ENCODE data around the gene MTHFD1L. TPM values are rescaled to one million over a fixed set of nuclear protein-coding genes. Genes with fewer than 3 reads are reported as not detected.
A peak's percentile ranks its signal among the peaks of the same experiment; 100 is the strongest.

Gene MTHFD1L
- total and polyA plus RNA-seq, 7 donors = 0.60 to 17.9 (median 3.0) TPM

DNA sequence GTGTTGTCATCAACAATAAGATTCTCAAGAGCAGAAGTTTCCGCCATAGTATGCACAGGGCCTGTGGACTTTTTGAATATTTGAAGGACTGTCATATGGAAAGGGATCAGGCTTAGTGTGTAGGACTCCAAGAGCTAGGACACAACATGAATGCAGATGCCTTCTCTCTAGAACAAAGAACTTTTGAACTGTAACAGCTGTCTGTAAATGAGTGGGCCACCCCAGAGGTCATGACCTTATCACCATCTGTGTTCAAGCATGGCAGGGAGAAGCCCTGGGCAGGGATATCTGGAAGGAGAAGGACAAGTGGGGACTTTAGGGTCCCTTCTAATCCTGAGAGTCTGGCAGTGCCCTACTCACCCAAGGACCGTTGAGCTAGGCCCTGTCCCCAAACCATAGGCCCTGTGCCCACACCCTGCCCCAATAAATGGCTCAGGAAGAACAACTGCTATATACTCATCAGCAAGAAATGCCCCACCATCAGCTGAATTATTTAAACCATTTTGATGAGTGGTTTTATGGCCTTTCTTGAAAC is 70.6 kb downstream of the MTHFD1L start:
- Histone ChIP-seq H3K27me3 (no peaks in the 10 kb centered on the region), H3K36me3 (peaks cover 0 to 4% (median 0%) of the 10 kb centered on the region in 4 donors), H3K4me1 (peaks cover 0 to 12% (median 6%) of the 10 kb centered on the region in 4 donors), H3K4me3 (no peak overlapping the region), H3K9me3 (no peaks in the 10 kb centered on the region), H3K27ac (no peak overlapping the region)
- TF ChIP-seq POLR2A (IDR thresholded peaks at IDR 0.05) (no peak), POLR2AphosphoS5 (IDR thresholded peaks at IDR 0.05) (no peak), EP300 (IDR thresholded peaks at IDR 0.05) (no peak)
- TF ChIP-seq, protein P1, sequence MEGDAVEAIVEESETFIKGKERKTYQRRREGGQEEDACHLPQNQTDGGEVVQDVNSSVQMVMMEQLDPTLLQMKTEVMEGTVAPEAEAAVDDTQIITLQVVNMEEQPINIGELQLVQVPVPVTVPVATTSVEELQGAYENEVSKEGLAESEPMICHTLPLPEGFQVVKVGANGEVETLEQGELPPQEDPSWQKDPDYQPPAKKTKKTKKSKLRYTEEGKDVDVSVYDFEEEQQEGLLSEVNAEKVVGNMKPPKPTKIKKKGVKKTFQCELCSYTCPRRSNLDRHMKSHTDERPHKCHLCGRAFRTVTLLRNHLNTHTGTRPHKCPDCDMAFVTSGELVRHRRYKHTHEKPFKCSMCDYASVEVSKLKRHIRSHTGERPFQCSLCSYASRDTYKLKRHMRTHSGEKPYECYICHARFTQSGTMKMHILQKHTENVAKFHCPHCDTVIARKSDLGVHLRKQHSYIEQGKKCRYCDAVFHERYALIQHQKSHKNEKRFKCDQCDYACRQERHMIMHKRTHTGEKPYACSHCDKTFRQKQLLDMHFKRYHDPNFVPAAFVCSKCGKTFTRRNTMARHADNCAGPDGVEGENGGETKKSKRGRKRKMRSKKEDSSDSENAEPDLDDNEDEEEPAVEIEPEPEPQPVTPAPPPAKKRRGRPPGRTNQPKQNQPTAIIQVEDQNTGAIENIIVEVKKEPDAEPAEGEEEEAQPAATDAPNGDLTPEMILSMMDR (IDR thresholded peaks at IDR 0.05) = no peak
- WGBS, 2 donors = 95 to 96% methylated on average over 2 of the region's 2 CpGs
- intact Hi-C loops (cut with DNase I) = no loop called here
- DNase-seq = no peak

DNA sequence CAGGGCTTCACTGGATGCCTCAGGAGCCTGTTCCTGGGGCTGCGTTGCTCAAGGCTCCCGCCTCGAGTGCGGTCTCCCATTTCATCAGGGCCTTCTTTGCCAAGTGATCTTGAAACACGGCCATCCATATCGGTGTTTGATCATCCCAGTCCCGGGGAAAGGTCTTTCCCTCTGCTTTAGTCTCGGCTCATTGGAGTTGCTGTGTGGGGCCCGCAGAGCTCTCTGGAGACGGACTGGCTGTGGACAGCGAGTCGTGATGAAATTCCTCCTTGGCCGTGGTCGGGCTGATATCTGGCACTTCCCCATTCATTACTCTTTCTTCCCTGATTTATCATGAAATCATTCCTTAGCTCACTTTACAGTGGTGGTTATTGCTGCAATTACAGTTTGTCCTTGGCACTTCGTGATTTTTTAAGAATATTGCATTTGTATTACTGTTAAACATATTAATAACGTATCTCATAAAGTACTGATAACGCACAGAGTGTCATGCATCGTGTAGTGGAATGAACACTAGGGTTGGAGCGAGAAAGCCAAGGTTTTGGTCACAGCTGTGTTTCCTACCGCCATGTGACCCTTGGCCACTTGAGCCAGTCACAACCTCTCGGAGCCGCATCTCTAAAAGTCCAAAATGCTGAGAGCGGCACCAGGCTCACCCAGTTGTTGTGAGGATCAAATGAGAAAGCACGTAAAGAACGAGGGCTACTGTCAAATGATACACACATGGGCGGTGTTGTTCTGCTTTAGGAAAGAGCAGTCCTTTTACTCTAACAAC is 71.8 kb downstream of the MTHFD1L start:
- no peak for TF ChIP-seq POLR2A (IDR thresholded peaks at IDR 0.05)
- Histone ChIP-seq H3K4me3 (no peak overlapping the region), H3K36me3 (peaks cover 0 to 4% (median 0%) of the 10 kb centered on the region in 4 donors), H3K9me3 (no peaks in the 10 kb centered on the region), H3K4me1 (peaks cover 0 to 8% (median 2%) of the 10 kb centered on the region in 4 donors), H3K27ac (no peak overlapping the region), H3K27me3 (no peaks in the 10 kb centered on the region)
- no peak for DNase-seq
- intact Hi-C loops (cut with DNase I) = no loop called here
- 94 to 95% methylated on average over 26 of the region's 26 CpGs for WGBS, 2 donors

DNA sequence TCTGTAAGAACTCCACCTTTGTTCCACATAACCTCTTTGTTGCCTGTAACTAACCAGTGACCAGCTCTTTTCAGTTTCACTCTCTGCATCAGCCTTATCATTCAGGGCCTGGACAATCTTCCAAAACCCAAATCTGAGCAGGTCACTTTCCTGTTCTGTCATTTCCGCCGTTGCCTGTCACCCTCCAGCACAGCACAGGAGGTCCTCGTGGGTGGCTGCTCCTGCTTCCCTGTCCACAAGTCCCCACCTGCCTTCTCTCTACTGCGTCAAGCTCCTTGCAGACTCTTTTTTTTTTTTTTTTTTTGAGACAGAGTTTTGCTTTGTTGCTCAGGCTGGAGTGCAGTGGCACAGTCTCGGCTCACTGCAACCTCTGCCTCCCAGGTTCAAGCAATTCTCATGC is 73.9 kb downstream of the MTHFD1L start:
- no peak for DNase-seq
- Histone ChIP-seq H3K4me1 (peaks cover 0 to 8% (median 2%) of the 10 kb centered on the region in 4 donors), H3K27me3 (no peaks in the 10 kb centered on the region), H3K27ac (no peak overlapping the region), H3K4me3 (no peak overlapping the region), H3K36me3 (peaks cover 0 to 4% (median 0%) of the 10 kb centered on the region in 4 donors), H3K9me3 (no peaks in the 10 kb centered on the region)
- WGBS, 2 donors = 96% methylated on average over 5 of the region's 5 CpGs
- intact Hi-C loops (cut with DNase I) = no loop called here
- TF ChIP-seq, protein P1 (IDR thresholded peaks at IDR 0.05) = no peak
- no peak for TF ChIP-seq POLR2AphosphoS5 (IDR thresholded peaks at IDR 0.05)
- no peak for TF ChIP-seq EP300 (IDR thresholded peaks at IDR 0.05)

DNA sequence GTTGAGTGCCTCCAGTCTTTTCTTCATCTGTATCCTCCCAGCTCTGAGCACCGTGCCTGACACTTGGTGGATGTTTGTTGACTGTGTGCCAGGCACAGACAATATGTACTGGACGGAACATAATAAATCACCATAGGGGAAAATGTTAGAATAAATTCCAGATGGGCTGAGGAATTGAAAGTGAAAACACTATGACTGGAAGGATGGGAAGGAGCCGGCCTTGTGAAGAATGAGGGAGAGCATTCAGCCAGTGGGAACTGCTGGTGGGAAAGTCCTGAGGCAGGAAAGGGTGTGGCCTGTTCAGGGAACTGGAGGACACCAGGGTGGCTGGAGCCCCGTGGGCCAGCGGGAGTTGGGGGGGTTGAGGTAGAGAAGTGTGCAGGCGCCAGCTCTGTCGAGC is 75.4 kb downstream of the MTHFD1L start:
- intact Hi-C loops (cut with DNase I) = no loop called here
- Histone ChIP-seq H3K27me3 (no peaks in the 10 kb centered on the region), H3K4me3 (no peak overlapping the region), H3K27ac (peak overlapping the region in 2 of 4 donors; percentile 1 to 26), H3K9me3 (no peaks in the 10 kb centered on the region), H3K36me3 (peaks cover 0 to 11% (median 0%) of the 10 kb centered on the region in 4 donors), H3K4me1 (peaks cover 0 to 8% (median 2%) of the 10 kb centered on the region in 4 donors)
- 72 to 88% methylated on average over 7 of the region's 7 CpGs for WGBS, 2 donors
- DNase-seq = no peak
- TF ChIP-seq POLR2A (IDR thresholded peaks at IDR 0.05) (no peak), EP300 (IDR thresholded peaks at IDR 0.05) (no peak), POLR2AphosphoS5 (IDR thresholded peaks at IDR 0.05) (no peak)
- TF ChIP-seq, protein P1 (IDR thresholded peaks at IDR 0.05) = no peak

DNA sequence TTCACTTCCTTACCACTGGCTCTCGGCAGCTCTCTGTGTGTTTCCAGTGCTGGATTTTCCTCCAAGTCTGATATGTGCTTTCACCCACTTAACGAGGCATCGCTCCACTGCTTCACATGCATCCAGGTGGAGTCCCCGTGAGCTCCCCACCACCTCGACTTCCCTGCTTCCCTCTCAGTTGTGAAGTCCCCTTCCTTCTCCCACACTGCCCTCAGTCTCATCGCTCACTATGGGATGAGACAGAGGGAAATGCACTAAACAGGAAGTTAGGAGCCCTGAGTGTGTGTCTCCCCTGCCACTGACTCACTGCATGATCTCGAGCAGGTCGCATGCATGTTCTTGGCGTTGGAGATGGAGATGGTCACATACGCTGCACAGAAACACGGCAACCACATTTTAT is 84.0 kb downstream of the MTHFD1L start:
- intact Hi-C loops (cut with DNase I) = no loop called here
- Histone ChIP-seq H3K9me3 (no peaks in the 10 kb centered on the region), H3K36me3 (peaks cover 0 to 32% (median 6%) of the 10 kb centered on the region in 4 donors), H3K27me3 (no peaks in the 10 kb centered on the region), H3K27ac (no peak overlapping the region), H3K4me1 (no peaks in the 10 kb centered on the region), H3K4me3 (no peak overlapping the region)
- TF ChIP-seq, protein P1 (IDR thresholded peaks at IDR 0.05) = no peak
- no peak for TF ChIP-seq POLR2AphosphoS5 (IDR thresholded peaks at IDR 0.05)
- no peak for TF ChIP-seq EP300 (IDR thresholded peaks at IDR 0.05)
- TF ChIP-seq POLR2A (IDR thresholded peaks at IDR 0.05) = no peak
- DNase-seq = no peak
- 91 to 94% methylated on average over 11 of the region's 11 CpGs for WGBS, 2 donors
